GM21515 (cell line): ENCODE results near the gene COX19.
"Not testable (repeated sequence)": the region's sequence is repeated elsewhere in the genome, so short reads cannot be mapped to it uniquely, and the experiment has no call there.

Experiments used
- ATAC-seq: cut with Tn5 transposase; IDR thresholded peaks from one replicate; pipeline ENCODE4 v1.9.1; 2021; ENCODE audit not compliant: unreplicated experiment

Gene COX19

DNA sequence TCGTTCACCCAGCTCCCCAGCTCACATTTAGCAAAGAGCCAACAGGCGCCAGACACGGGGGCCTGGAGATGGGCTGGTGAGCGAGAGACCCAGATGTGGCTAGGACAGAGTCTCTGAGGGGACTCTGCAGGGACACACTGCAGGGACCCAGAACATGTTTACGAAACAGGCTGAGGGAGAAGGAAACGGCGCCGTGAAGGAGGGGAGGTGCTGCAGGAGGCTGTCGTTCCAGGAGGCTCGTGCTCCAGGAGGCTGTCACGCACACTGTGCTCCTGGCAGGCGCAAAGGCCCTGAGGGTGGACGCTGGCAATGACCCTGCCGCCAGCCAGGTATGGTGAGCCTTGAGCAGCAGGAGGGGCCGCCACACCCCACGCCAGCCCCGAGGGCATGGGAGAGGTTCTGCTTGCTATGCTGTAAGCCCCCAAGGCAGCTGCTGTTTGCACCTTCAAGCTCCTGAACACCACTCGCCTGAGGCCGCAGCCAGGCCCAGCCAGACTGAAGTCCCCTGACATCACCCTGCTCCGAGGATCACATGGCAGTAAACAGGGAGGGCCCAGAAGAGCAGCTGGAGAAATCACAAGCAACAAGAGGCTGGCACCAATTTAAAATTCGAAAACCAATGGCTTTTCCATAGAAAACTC, 48.2 kb downstream of the COX19 start:
- ATAC-seq = no peak

- ATAC-seq = no peak
Observed at GRCh38 chr7:926061-927030, 49.0 kb downstream of the COX19 start.

DNA sequence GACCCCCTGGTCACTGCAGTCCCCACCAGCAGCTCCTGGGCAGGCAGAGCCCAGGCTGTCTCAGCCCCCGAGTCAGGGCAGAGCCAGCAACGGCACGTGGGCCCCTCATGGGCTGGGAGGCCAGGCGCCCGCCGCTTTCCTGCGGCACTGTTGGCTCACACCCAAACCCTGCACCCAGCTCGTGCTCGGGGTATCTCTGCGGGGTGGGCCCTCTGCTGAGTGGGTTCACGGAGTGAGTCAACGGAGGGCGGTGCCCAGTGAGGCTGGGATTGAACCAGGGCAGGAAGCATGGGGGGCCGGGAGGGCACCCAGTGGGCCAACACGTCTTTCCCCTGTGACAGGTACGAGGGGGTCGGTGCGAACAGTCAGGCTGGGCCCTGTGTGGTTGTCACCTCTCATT, 49.7 kb downstream of the COX19 start:
- ATAC-seq = no peak

- ATAC-seq = no peak
Observed at GRCh38 chr7:924541-925231, 50.7 kb downstream of the COX19 start.

DNA sequence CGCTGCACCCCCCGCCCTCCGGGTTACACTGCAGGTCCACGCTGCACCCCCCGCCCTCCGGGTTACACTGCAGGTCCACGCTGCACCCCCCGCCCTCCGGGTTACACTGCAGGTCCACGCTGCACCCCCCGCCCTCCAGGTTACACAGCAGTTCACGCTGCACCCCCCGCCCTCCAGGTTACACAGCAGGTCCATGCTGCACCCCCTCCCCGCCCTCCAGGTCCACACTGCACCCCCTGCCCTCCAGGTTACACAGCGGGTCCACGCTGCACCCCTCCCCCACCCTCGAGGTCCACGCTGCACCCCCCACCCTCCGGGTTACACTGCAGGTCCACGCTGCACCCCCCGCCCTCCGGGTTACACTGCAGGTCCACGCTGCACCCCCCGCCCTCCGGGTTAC, 51.3 kb downstream of the COX19 start:
- ATAC-seq = not testable (repeated sequence)

DNA sequence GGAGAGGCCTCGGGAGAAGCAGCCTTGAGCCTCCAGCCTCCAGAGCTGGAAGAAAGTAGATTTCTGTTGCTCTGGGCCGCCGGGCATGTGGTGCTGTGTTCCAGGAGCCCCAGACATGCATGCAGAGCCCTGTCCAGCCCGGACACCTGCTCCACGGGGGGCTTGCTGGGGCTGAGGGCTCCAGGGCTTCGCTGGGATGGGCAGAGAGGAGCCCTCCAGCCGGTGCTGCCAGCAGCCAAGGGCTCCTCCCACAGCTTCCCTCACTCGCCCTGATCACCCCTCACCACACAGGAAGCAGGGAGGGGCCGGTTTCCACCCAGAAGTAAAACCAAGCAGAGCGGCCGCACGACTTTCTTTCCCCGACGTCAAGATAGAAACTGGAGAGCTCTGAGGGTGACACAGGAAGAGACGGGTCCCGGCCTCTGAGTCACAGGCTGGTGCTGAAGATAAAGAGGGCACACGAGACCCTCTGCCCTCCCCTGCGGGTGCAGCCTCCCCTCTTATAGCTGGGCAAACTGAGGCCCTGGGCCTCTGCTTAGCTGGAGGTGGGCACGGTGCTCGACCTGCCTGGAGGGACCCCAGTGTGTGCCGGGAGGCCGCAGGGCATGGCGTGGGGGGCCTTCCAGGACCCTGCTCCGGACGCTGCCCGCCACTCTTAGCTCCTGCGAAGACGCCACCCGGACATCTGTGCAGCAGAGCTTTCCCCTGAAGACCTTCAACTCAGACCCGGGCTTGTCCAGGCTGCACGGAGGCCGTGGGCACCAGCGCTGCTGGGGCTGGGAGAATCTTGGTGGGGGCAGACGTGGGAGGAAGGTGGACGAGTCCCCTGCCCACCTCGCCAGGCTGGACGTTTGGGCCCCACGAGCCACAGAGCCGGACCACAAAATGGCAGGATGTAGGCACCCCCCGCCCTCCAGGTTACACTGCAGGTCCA, 52.0 kb downstream of the COX19 start:
- ATAC-seq = peak; percentile 87

DNA sequence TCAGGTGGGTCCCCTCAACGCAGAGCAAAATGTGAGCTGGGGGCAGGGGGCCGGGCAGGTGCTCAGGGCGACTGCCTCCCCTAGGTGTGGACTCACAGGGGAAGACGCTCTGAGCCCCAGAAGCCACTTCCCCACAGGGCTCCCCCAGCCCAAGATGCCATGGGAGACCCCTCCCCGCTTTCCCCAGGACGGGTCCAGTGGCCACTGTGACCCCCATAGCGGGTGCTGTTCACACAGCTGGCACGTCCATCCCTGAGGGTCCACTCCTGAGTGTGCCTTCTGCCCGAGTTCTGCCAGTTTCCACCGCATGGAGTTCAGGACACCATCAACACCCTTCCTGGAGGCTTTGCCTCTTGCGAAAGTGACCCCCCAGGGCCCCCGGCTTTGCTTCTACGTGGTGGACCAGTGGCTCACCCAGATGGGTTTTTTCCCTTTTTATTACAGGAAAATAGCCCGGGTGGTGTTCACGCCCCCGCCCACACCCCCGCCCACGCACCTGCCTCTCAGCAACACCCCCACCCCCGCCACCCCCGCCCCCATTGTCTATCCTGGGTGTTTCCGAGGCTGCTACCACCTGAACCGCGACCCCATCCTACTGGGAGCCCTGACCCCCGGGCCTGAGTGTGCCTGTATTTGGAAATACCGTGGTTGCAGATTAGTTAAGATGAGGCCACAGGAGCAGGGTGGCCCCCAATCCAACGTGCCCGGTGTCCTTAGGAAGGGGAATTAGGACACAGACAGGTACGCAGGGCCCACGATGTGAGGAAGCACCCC, 52.8 kb downstream of the COX19 start:
- ATAC-seq = no peak

GRCh38 chr7:921581-922333, 53.6 kb downstream of the COX19 start:
- ATAC-seq = no peak

- ATAC-seq = no peak
Observed at GRCh38 chr7:921071-921461, 54.3 kb downstream of the COX19 start.

DNA sequence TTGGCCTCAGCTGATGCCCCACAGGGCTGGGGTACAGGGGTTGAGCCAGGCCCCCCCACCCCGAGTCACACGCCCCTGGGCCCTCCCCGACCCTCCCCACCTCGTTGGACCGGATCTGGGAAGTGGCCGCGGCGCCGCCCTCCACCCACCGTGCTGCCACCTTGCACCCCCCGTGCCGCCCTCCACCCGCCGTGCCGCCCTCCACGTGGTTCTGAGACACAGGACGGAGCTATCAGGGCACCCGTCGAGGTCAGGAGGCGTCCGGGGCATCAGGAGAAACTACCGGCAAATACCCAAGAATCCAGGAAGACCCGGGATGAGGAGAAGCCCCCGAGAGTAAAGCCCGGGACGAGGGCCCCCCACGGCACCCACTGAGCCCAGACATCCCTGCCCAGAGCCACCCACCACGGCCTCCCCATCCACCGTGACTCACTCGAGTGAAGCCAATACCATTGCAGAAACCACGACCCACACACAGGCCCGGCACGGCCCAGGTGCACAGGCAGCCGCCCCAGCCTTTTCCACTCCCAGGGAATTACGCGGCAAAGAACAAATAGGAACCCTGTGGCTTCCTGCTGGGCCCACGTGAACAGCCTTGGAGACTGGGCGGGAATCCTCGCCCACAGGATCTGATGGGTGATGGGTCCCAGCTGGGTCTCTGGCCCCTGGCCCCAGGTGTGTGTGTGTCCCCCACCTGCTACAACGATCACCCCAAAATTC, 54.8 kb downstream of the COX19 start:
- no peak for ATAC-seq

DNA sequence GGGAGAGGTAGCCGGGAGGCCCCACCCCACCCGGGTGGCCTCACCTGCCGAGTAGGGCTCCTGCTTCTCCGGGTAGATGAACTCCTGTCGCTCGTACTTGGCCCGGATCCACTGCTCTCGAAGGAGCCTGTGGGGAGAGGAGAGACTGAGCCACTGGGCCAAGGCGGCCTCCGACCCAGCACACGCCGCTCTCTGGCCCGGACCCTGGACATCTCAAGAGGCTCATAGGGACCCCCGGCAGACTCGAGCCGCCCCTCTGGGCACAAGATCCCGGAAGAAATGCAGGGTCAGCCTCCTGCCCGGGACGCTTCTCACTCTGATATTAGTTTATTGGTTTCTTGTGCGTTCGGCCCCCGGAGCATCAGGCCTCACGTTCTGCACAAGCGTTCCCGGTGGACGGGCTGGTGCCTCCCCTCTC, 55.4 kb downstream of the COX19 start:
- ATAC-seq = no peak

DNA sequence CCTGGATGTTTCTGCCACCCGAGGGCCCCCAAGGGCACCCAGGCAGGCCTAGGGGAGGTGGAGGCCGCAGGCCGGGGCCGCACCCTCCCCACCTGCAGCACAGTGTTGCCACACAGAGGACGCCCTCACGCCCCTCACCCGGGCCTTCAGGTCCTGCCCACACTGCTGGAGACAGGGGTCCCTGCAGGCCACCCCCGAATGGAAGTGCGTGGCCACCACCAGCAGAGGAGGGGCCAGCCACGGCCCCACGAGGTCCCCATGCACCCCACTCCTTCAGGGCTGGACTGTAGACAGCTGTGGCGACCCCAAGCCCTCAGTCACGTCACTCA, 56.3 kb downstream of the COX19 start:
- no peak for ATAC-seq

- ATAC-seq = no peak
Observed at GRCh38 chr7:918441-919113, 56.8 kb downstream of the COX19 start.

DNA sequence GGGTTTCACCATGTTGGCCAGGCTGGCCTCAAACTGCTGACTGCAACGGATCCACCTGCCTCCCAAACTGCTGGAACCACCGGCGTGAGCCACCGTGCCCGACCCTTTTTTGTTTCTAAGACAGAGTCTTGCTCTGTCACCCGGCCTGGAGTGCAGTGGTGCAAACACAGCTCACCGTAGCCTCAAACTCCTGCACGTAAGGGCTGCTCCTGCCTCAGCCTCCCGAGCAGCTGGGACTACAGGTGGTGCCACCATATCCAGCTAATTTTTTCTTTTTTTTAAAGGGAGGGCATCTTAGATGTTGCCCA, 57.3 kb downstream of the COX19 start:
- no peak for ATAC-seq

DNA sequence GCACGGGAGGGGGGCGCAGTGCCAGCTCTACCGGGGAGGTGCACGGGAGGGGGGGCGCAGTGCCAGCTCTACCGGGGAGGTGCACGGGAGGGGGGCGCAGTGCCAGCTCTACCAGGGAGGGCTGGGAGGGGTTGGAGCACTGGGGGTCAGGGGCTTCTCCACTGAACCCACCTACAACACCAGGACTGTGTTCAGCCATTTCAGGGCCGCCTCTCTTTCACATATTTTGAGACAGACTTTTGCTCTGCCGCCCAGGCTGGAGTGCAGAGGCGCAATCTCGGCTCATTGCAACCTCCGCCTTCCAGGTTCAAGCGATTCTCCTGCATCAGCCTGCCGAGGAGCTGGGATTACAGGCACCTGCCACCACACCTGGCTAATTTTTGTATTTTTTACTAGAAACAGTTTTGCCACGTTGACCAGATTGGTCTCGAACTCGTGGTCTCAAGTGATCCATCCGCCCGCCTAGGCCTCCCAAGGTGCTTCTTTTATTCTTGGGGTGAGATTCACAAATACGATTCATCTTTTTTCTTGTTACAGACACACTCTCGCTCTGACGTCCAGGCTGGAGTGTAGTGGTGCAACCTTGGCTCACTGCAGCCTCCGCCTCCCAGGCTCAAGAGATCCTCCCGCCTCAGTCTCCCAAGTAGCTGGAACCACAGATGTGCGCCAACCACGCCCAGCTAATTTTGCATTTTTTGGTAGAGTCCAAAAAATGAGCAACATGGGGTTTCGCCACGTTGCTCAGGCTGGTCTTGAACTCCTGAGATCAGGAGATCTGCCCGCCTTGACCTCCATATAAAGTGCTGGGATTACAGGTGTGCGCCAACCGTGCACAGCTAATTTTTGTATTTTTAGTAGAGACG, 57.9 kb downstream of the COX19 start:
- ATAC-seq = no peak

GRCh38 chr7:916291-916941, 58.9 kb downstream of the COX19 start:
- no peak for ATAC-seq
